Measurements from ENCODE around the gene MATN4. TPM values are rescaled to one million over a fixed set of nuclear protein-coding genes. Genes with fewer than 3 reads are reported as not detected.

MATN4 gene
- total and polyA plus RNA-seq, 2 of the 13 experiments (the other 11 are each of a cell fraction or from before 2014, with no cell fraction given): not detected

GRCh38 chr20:45288860-45289259 lies 19.2 kb downstream of the MATN4 start:
- BruUV-seq (replicated peaks): no TSS peak
- peaks cover 4 to 56% of the 10 kb centered on the region in 2 experiments; a peak in 4 of 5 replicates for H3K27me3 ChIP-seq (ENCODE audit: control insufficient read depth in 1 of 2, insufficient read depth in 2 of 2, low read length in 2 of 2)
- no peaks in the 10 kb centered on the region for H3K9me3 ChIP-seq (ENCODE audit: low read length)
- ATAC-seq: no peak
- no peak overlapping the region for H3K4me2 ChIP-seq (ENCODE audit: low read depth, low read length)
- intact Hi-C loops (cut with micrococcal nuclease; ENCODE audit: unreplicated experiment) (no loop called here), in situ Hi-C loops (cut with HindIII; ENCODE audit: extremely low pct_ligation_motif_present, low pct_unique_long_range_greater_than_20kb) (no loop called here)
- no peak for FAIRE-seq
- CTCF ChIA-PET (ENCODE audit: low intra/inter-chr PET ratio, low total read pairs): no interaction called here
- H3K27ac ChIP-seq (ENCODE audit: extremely low read length, insufficient read depth, low read length): no peak overlapping the region
- peaks cover 13% of the 10 kb centered on the region; the same call in 1 of the 2 replicates for H3K4me1 ChIP-seq (ENCODE audit: insufficient read depth, low read length)
- H3K4me3 ChIP-seq (replicated peaks in 1 of 3; ENCODE audit: insufficient read depth in 1 of 3, low read depth in 2 of 3, low read length in 3 of 3): no peak overlapping the region
- DNase-seq (ENCODE audit: low spot score): no peak
- H3K9ac ChIP-seq (ENCODE audit: insufficient read depth, low read depth, low read length): no peak overlapping the region
- 28% methylated on average over 5 of the region's 5 CpGs for WGBS (ENCODE audit: low lambda C conversion rate)
- H4K20me1 ChIP-seq (ENCODE audit: insufficient read depth, low read length): no peaks in the 10 kb centered on the region
- no peaks in the 10 kb centered on the region for H3K36me3 ChIP-seq (replicated peaks in 1 of 2; ENCODE audit: control insufficient read depth in 1 of 2, insufficient read depth in 2 of 2, low read length in 2 of 2)
- H2AFZ ChIP-seq (ENCODE audit: low read length): no peak overlapping the region
- TF ChIP-seq ZBTB49 (CRISPR knock-in tag; IDR thresholded peaks at IDR 0.05; ENCODE audit: borderline replicate concordance) (no peak), ZNF691 (CRISPR knock-in tag; IDR thresholded peaks at IDR 0.05; ENCODE audit: borderline replicate concordance, low read depth) (no peak), POGK (CRISPR knock-in tag; conservative IDR thresholded peaks at IDR 0.05) (no peak), SOX5 (CRISPR knock-in tag; IDR thresholded peaks at IDR 0.05; ENCODE audit: borderline replicate concordance) (no peak), RAD21 (CRISPR knock-in tag; IDR thresholded peaks at IDR 0.05) (no peak), ZNF3 (CRISPR knock-in tag; IDR thresholded peaks at IDR 0.05) (no peak)
- H3K79me2 ChIP-seq (ENCODE audit: insufficient read depth, low read length): no peaks in the 10 kb centered on the region
- POLR2A ChIA-PET: no interaction called here
